Astrocyte (in vitro differentiated cells and primary cell): Measurements from ENCODE around the gene LRTM2. TPM values are rescaled to one million over a fixed set of nuclear protein-coding genes. Genes with fewer than 3 reads are reported as not detected.

Experiments
- DNase-seq: peaks from one replicate; pipeline ENCODE4 v3.0.0-alpha.2; 2010; ENCODE audit warnings: low read depth
- FAIRE-seq: peaks from 2 replicates; lab custom pipeline; 2011; peaks lifted over from hg19 to GRCh38; lab: Jason Lieb, UNC
- H2AFZ ChIP-seq: 2 replicates; pipeline ENCODE4 v1.6.0; 2012; ENCODE audit warnings: low read depth, low read length, inconsistent platforms
- H3K27ac ChIP-seq: 2 replicates; pipeline ENCODE4 v1.5.1; 2011; ENCODE audit warnings: low read depth, low read length, inconsistent platforms
- H3K27me3 ChIP-seq: 2 replicates; pipeline ENCODE4 v1.6.0; 2011; ENCODE audit warnings: low read length, inconsistent platforms; ENCODE audit not compliant: insufficient read depth
- H3K36me3 ChIP-seq: 2 replicates; pipeline ENCODE4 v1.5.1; 2011; ENCODE audit warnings: low read length, inconsistent platforms; ENCODE audit not compliant: insufficient read depth
- H3K4me1 ChIP-seq: 2 replicates; pipeline ENCODE4 v1.5.1; 2011; ENCODE audit warnings: low read length, inconsistent platforms; ENCODE audit not compliant: insufficient read depth
- H3K4me2 ChIP-seq: 2 replicates; pipeline ENCODE4 v1.6.0; 2012; ENCODE audit warnings: low read length, inconsistent platforms
- H3K4me3 ChIP-seq: 2 replicates; pipeline ENCODE4 v1.5.1; 2011; ENCODE audit warnings: low read depth, mild to moderate bottlenecking, low read length, inconsistent platforms; ENCODE audit not compliant: insufficient read depth
- H3K79me2 ChIP-seq: 2 replicates; pipeline ENCODE4 v1.6.0; 2012; ENCODE audit warnings: mild to moderate bottlenecking, low read length, inconsistent platforms; ENCODE audit not compliant: insufficient read depth
- H3K9ac ChIP-seq: 2 replicates; pipeline ENCODE4 v1.6.0; 2012; ENCODE audit warnings: mild to moderate bottlenecking, low read length, inconsistent platforms
- H3K9me3 ChIP-seq: 2 replicates; pipeline ENCODE4 v1.5.1; 2012; ENCODE audit warnings: low read depth, mild to moderate bottlenecking, low read length, inconsistent platforms; ENCODE audit not compliant: insufficient read depth
- H4K20me1 ChIP-seq: 2 replicates; pipeline ENCODE4 v1.6.0; 2012; ENCODE audit warnings: low read length, inconsistent platforms; ENCODE audit not compliant: insufficient read depth
- H3K27ac Mint-ChIP-seq: one replicate; pipeline ENCODE4 v1.8.0; 2021; ENCODE audit warnings: mild to moderate bottlenecking, mixed read lengths; ENCODE audit not compliant: unreplicated experiment
- H3K27me3 Mint-ChIP-seq: one replicate; pipeline ENCODE4 v1.8.0; 2021; ENCODE audit warnings: low read depth, mixed read lengths; ENCODE audit not compliant: unreplicated experiment
- H3K36me3 Mint-ChIP-seq: one replicate; pipeline ENCODE4 v1.8.0; 2021; ENCODE audit warnings: low read depth, mixed read lengths; ENCODE audit not compliant: unreplicated experiment
- H3K4me1 Mint-ChIP-seq: one replicate; pipeline ENCODE4 v1.8.0; 2021; ENCODE audit warnings: low read depth, mixed read lengths; ENCODE audit not compliant: unreplicated experiment
- H3K4me3 Mint-ChIP-seq: one replicate; pipeline ENCODE4 v1.8.0; 2021; ENCODE audit warnings: mild to moderate bottlenecking, moderate library complexity, mixed read lengths; ENCODE audit not compliant: unreplicated experiment
- H3K9me3 Mint-ChIP-seq: one replicate; pipeline ENCODE4 v1.8.0; 2021; ENCODE audit warnings: mild to moderate bottlenecking, mixed read lengths; ENCODE audit not compliant: unreplicated experiment
- CTCF ChIP-seq: IDR thresholded peaks from 2 replicates; pipeline ENCODE4 v1.5.1; 2011; ENCODE audit warnings: low read depth, mild to moderate bottlenecking, inconsistent platforms, low read length, moderate library complexity; ENCODE audit not compliant: insufficient read depth
- EZH2 ChIP-seq: IDR thresholded peaks from 2 replicates; pipeline ENCODE4 v1.6.1; 2012; ENCODE audit warnings: mild to moderate bottlenecking, low read length, inconsistent platforms; ENCODE audit not compliant: insufficient read depth
- total RNA-seq: library from RNA; stranded (reverse); gene quantifications from 2 replicates; pipeline ENCODE4 v1.2.1, GENCODE V29; 2021

LRTM2 gene
- total RNA-seq, 1 donor from 2014 or later: not detected

- H3K4me1 Mint-ChIP-seq: no peaks in the 10 kb centered on the region
- TF ChIP-seq EZH2 (no peak), CTCF (no peak)
- H3K27ac Mint-ChIP-seq: no peak overlapping the region
- H3K9me3 Mint-ChIP-seq: peaks cover 7% of the 10 kb centered on the region
- H3K4me2 ChIP-seq: no peak overlapping the region
- H3K36me3 Mint-ChIP-seq: no peaks in the 10 kb centered on the region
- peaks cover 6% of the 10 kb centered on the region for H3K9me3 ChIP-seq
- no peak overlapping the region for H3K9ac ChIP-seq
- H4K20me1 ChIP-seq: no peaks in the 10 kb centered on the region
- H3K79me2 ChIP-seq: no peaks in the 10 kb centered on the region
- peaks cover 18% of the 10 kb centered on the region for H3K27me3 ChIP-seq
- DNase-seq (no peak), FAIRE-seq (no peak)
- peaks cover 53% of the 10 kb centered on the region for H3K27me3 Mint-ChIP-seq
- H2AFZ ChIP-seq: no peak overlapping the region
- H3K4me1 ChIP-seq: no peaks in the 10 kb centered on the region
- no peaks in the 10 kb centered on the region for H3K36me3 ChIP-seq
- H3K27ac ChIP-seq: no peak overlapping the region
- H3K4me3 Mint-ChIP-seq: no peak overlapping the region
- no peak overlapping the region for H3K4me3 ChIP-seq
Observed at GRCh38 chr12:1872448-1872847, 52.1 kb downstream of the LRTM2 start.

GRCh38 chr12:1873531-1874510, 53.5 kb downstream of the LRTM2 start:
- Mint-ChIP-seq H3K36me3 (no peaks in the 10 kb centered on the region), H3K4me1 (no peaks in the 10 kb centered on the region), H3K27me3 (peaks cover 60% of the 10 kb centered on the region), H3K9me3 (peaks cover 6% of the 10 kb centered on the region), H3K27ac (no peak overlapping the region), H3K4me3 (no peak overlapping the region)
- Histone ChIP-seq H3K27me3 (peaks cover 16% of the 10 kb centered on the region), H3K36me3 (no peaks in the 10 kb centered on the region), H3K4me2 (no peak overlapping the region), H3K27ac (no peak overlapping the region), H3K79me2 (no peaks in the 10 kb centered on the region), H3K4me1 (no peaks in the 10 kb centered on the region), H2AFZ (no peak overlapping the region), H3K9ac (no peak overlapping the region), H3K9me3 (peaks cover 6% of the 10 kb centered on the region), H3K4me3 (no peak overlapping the region), H4K20me1 (no peaks in the 10 kb centered on the region)
- FAIRE-seq (no peak), DNase-seq (no peak)
- TF ChIP-seq EZH2 (no peak), CTCF (no peak)

- Histone ChIP-seq H3K27ac (no peak overlapping the region), H3K4me2 (no peak overlapping the region), H3K27me3 (peaks cover 18% of the 10 kb centered on the region)
Observed at GRCh38 chr12:1875608-1876007, 55.2 kb downstream of the LRTM2 start.

More at GRCh38 chr12:1875608-1876007, 55.2 kb downstream of the LRTM2 start:
- Histone ChIP-seq H3K36me3 (no peaks in the 10 kb centered on the region), H4K20me1 (no peaks in the 10 kb centered on the region), H2AFZ (no peak overlapping the region), H3K9me3 (peaks cover 6% of the 10 kb centered on the region), H3K9ac (no peak overlapping the region), H3K79me2 (no peaks in the 10 kb centered on the region), H3K4me1 (no peaks in the 10 kb centered on the region), H3K4me3 (no peak overlapping the region)
- DNase-seq (no peak), FAIRE-seq (no peak)
- Mint-ChIP-seq H3K27ac (no peak overlapping the region), H3K4me1 (no peaks in the 10 kb centered on the region), H3K4me3 (no peak overlapping the region), H3K36me3 (no peaks in the 10 kb centered on the region), H3K27me3 (peaks cover 58% of the 10 kb centered on the region), H3K9me3 (peaks cover 3% of the 10 kb centered on the region)
- TF ChIP-seq CTCF (no peak), EZH2 (no peak)
